Suprapubic skin (tissue), 4 donors: ENCODE measurements around the gene OSM. TPM values are rescaled to one million over a fixed set of nuclear protein-coding genes. Genes with fewer than 3 reads are reported as not detected.

Experiments
- DNase-seq, 2 donors: peaks; one replicate each; pipeline ENCODE4 v3.0.0-alpha.2; 2019; ENCODE audit warnings: low spot score in 2 of 2
- H3K27ac ChIP-seq: fragments of 200-600 bp; sonication (generic); one replicate; pipeline ENCODE4 v1.5.1; 2019
- H3K27me3 ChIP-seq: fragments of 200-600 bp; sonication (generic); one replicate; pipeline ENCODE4 v1.5.1; 2019
- H3K36me3 ChIP-seq: fragments of 200-600 bp; sonication (generic); one replicate; pipeline ENCODE4 v1.5.1; 2019
- H3K4me1 ChIP-seq: fragments of 200-600 bp; sonication (generic); one replicate; pipeline ENCODE4 v1.5.1; 2019
- H3K4me3 ChIP-seq: fragments of 200-600 bp; sonication (generic); one replicate; pipeline ENCODE4 v1.5.1; 2019; ENCODE audit warnings: mild to moderate bottlenecking
- H3K9me3 ChIP-seq: fragments of 200-600 bp; sonication (generic); one replicate; pipeline ENCODE4 v1.5.1; 2019
- CTCF ChIP-seq, 2 donors: fragments of 200-600 bp in 1 of 2; fragments of 450-650 bp in 1 of 2; sonication (generic) in 1 of 2; IDR thresholded peaks; one replicate each; pipeline ENCODE4 v1.5.1; 2016 to 2019; ENCODE audit warnings: antibody characterized with exemption in 2 of 2, mild to moderate bottlenecking in 1 of 2, moderate library complexity in 1 of 2
- EP300 ChIP-seq: sonication (generic); formaldehyde crosslinking; IDR thresholded peaks from one replicate; pipeline ENCODE4 v1.6.1; 2017; ENCODE audit warnings: antibody characterized with exemption
- POLR2A ChIP-seq, 2 donors: fragments of 450-650 bp; IDR thresholded peaks; one replicate each; pipeline ENCODE4 v1.6.1; 2017; ENCODE audit warnings: antibody characterized with exemption in 2 of 2, mild to moderate bottlenecking in 2 of 2, moderate library complexity in 2 of 2
- POLR2AphosphoS5 ChIP-seq, 3 donors: sonication (generic); formaldehyde crosslinking; IDR thresholded peaks; one replicate each; pipeline ENCODE4 v1.6.1; 2017; ENCODE audit warnings: antibody characterized with exemption in 3 of 3
- WGBS: methylation state at CpG from one replicate; pipeline ENCODE4 v1.1.5; 2018; 5-methylcytosine and 5-hydroxymethylcytosine counted together
- total RNA-seq, 4 donors: library from RNA; depleted of rRNA; stranded (reverse); fragments of >200 nt; gene quantifications; one replicate each; pipeline ENCODE4 v1.1.0, GENCODE V29; 2016

Gene OSM
- total RNA-seq, result under 1 TPM in 1 of 4 donors, not detected in 3; 0.34 TPM

DNA sequence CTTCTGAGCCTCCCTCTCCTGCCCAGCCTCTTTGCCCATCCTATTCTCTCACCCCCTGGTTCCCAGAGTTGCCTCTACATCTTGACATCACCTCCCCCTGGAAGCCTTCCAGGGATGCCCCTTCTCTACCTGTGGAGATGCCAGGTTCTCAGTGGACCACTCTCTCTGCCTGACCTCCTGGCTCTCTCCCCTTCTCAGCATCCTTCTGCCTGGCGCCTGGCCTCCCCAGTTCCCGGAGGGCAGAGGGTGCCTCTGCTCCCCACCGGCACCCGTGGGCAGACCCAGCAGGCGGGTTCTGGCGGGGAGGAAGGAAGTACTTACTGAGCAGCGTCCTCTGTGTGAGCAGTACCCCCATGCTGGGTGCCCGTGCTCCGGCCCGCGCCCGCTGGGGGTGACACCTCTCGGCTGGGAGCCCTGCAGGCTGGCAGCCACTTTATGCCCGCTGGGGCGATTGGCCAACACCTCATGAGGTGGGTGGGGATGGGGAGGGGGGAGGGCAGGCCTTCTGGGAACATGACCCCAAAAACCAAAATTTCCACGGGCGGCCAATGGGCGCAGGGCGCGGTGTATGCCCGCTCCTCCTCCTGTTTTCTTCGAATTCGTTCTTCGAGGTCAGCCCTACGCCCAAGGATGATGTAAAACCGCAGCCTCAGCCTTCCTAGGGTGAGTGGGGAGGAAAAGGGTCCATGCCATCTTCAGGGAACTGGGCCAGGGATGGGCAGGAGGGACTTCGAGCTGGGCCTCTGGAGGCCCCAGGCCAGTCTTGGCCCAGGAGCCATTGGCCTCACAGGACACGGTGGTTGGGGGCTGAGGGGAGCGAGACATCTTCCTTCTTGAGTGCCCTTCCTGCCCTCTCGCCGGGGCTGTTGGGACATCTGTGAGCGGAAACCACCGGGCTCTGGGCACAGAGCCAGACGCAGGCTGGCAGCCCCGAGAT is at the start of gene OSM:
Gene OSM, minus strand, starts transcription at position 407 of the 937 bp plus-strand sequence. Its CDS starts 52 bp downstream, at position 355.
- WGBS, result 81% methylated on average over 22 of the region's 35 CpGs

GRCh38 chr22:30315962-30316576 is 49.4 kb upstream of the OSM start:
- TF ChIP-seq POLR2AphosphoS5 (IDR thresholded peaks at IDR 0.05), result no peak
- Histone ChIP-seq H3K27me3 (no peaks in the 10 kb centered on the region), H3K27ac (no peak overlapping the region), H3K36me3 (peaks cover 12% of the 10 kb centered on the region), H3K4me3 (no peak overlapping the region), H3K4me1 (peaks cover 98% of the 10 kb centered on the region), H3K9me3 (no peaks in the 10 kb centered on the region)
- no peak for DNase-seq
- WGBS, result 93% methylated on average over 2 of the region's 2 CpGs

More for the DNA sequence above, at the start of gene OSM:
- TF ChIP-seq CTCF (IDR thresholded peaks at IDR 0.05), result no peak
- TF ChIP-seq POLR2AphosphoS5 (IDR thresholded peaks at IDR 0.05), result no peak
- Histone ChIP-seq H3K27ac (peak within 1 kb of the TSS; percentile 15), H3K9me3 (no peaks in the 10 kb centered on the region), H3K27me3 (no peaks in the 10 kb centered on the region), H3K36me3 (no peaks in the 10 kb centered on the region), H3K4me3 (peak within 1 kb of the TSS; percentile 36), H3K4me1 (peaks cover 16% of the 10 kb centered on the region)
- DNase-seq, result peak in 1 of 2 donors; percentile 90

GRCh38 chr22:30314915-30315314 is 48.3 kb upstream of the OSM start:
- peak overlapping the region; percentile 5 for H3K27ac ChIP-seq
- H3K9me3 ChIP-seq, result no peaks in the 10 kb centered on the region
- WGBS, result 86% methylated on average over 4 of the region's 8 CpGs
- peaks cover 10% of the 10 kb centered on the region for H3K36me3 ChIP-seq
- TF ChIP-seq POLR2AphosphoS5 (IDR thresholded peaks at IDR 0.05) (no peak), EP300 (no peak), CTCF (IDR thresholded peaks at IDR 0.05) (no peak), POLR2A (IDR thresholded peaks at IDR 0.05) (no peak)
- H3K27me3 ChIP-seq, result no peaks in the 10 kb centered on the region
- H3K4me3 ChIP-seq, result no peak overlapping the region
- DNase-seq, result no peak
- H3K4me1 ChIP-seq, result peaks cover 98% of the 10 kb centered on the region

GRCh38 chr22:30313527-30314363 is 47.1 kb upstream of the OSM start:
- Histone ChIP-seq H3K36me3 (peaks cover 5% of the 10 kb centered on the region), H3K27ac (peak overlapping the region; percentile 5), H3K9me3 (no peaks in the 10 kb centered on the region), H3K4me1 (peaks cover 98% of the 10 kb centered on the region), H3K4me3 (no peak overlapping the region), H3K27me3 (no peaks in the 10 kb centered on the region)
- TF ChIP-seq CTCF (IDR thresholded peaks at IDR 0.05) (no peak), POLR2A (IDR thresholded peaks at IDR 0.05) (no peak), POLR2AphosphoS5 (IDR thresholded peaks at IDR 0.05) (no peak), EP300 (no peak)
- DNase-seq, result no peak
- WGBS, result 85% methylated on average over 4 of the region's 8 CpGs

GRCh38 chr22:30312053-30312452 is 45.4 kb upstream of the OSM start:
- Histone ChIP-seq H3K27ac (peak overlapping the region; percentile 87), H3K36me3 (peaks cover 3% of the 10 kb centered on the region), H3K4me3 (no peak overlapping the region), H3K9me3 (no peaks in the 10 kb centered on the region), H3K4me1 (peaks cover 98% of the 10 kb centered on the region), H3K27me3 (no peaks in the 10 kb centered on the region)
- TF ChIP-seq POLR2A (IDR thresholded peaks at IDR 0.05) (no peak), CTCF (IDR thresholded peaks at IDR 0.05) (no peak), EP300 (no peak), POLR2AphosphoS5 (IDR thresholded peaks at IDR 0.05) (no peak)
- no peak for DNase-seq
- WGBS, result 48% methylated on average over 6 of the region's 6 CpGs
